OCI-LY7 (cell line): Measurements from ENCODE around the gene PIGC. TPM values are rescaled to one million over a fixed set of nuclear protein-coding genes. Genes with fewer than 3 reads are reported as not detected.

ENCODE experiments used
- BruUV-seq: library from RNA; stranded (reverse); fragments of 400-500 nt; replicated peaks from 2 replicates; lab custom pipeline; 2021; lab: Mats Ljungman, UMichigan
- CTCF ChIA-PET: fragments of 300-600 bp; sonication (Branson Sonifier 250); formaldehyde crosslinking; loops from one replicate; lab custom pipeline; 2022; ENCODE audit warnings: antibody characterized with exemption; ENCODE audit not compliant: unreplicated experiment; lab: Charles Lee
- POLR2A ChIA-PET: fragments of 300-600 bp; sonication (Branson Sonifier 250); formaldehyde crosslinking; loops from one replicate; lab custom pipeline; 2022; ENCODE audit warnings: antibody characterized with exemption; lab: Charles Lee
- DNase-seq: peaks from one replicate; pipeline ENCODE4 v3.0.0-alpha.2; 2015; ENCODE audit warnings: low spot score
- H2AFZ ChIP-seq: fragments of 200-600 bp; sonication (generic), shearing (Covaris generic); 2 replicates; pipeline ENCODE4 v1.6.1; 2014; ENCODE audit warnings: mild to moderate bottlenecking, antibody characterized with exemption, low read length, moderate library complexity
- H3K27ac ChIP-seq: fragments of 200-600 bp; sonication (generic); 2 replicates; pipeline ENCODE4 v1.5.1; 2014; ENCODE audit warnings: mixed run types, low read depth, mild to moderate bottlenecking, moderate library complexity, low read length, inconsistent platforms; ENCODE audit not compliant: poor library complexity, severe bottlenecking
- H3K36me3 ChIP-seq: fragments of 200-600 bp; sonication (generic); 2 replicates; pipeline ENCODE4 v1.6.1; 2014; ENCODE audit warnings: mild to moderate bottlenecking, antibody characterized with exemption, low read length, moderate library complexity, mixed read lengths; ENCODE audit not compliant: insufficient read depth
- H3K4me1 ChIP-seq: fragments of 200-600 bp; sonication (generic); 2 replicates; pipeline ENCODE4 v1.5.1; 2014; ENCODE audit warnings: mild to moderate bottlenecking, low read length; ENCODE audit not compliant: insufficient read depth, poor library complexity, severe bottlenecking
- H3K4me2 ChIP-seq: fragments of 200-600 bp; sonication (generic); 2 replicates; pipeline ENCODE4 v1.6.1; 2014; ENCODE audit warnings: mild to moderate bottlenecking, low read length
- H3K4me3 ChIP-seq: fragments of 200-600 bp; sonication (generic); 2 replicates; pipeline ENCODE4 v1.5.1; 2014; ENCODE audit warnings: mild to moderate bottlenecking, low read depth, low read length; ENCODE audit not compliant: poor library complexity, severe bottlenecking
- H3K79me2 ChIP-seq: fragments of 200-600 bp; sonication (generic); 2 replicates; pipeline ENCODE4 v1.6.1; 2016; ENCODE audit warnings: low read depth, mild to moderate bottlenecking, low read length, moderate library complexity, mixed read lengths; ENCODE audit not compliant: insufficient read depth
- H3K9me2 ChIP-seq: fragments of 200-600 bp; sonication (generic); 2 replicates; pipeline ENCODE4 v1.6.1; 2016; ENCODE audit warnings: mild to moderate bottlenecking, low read length, mixed read lengths; ENCODE audit not compliant: insufficient read depth
- H3K9me3 ChIP-seq: fragments of 200-600 bp; sonication (generic); 2 replicates; pipeline ENCODE4 v1.6.1; 2014; ENCODE audit warnings: mild to moderate bottlenecking, mixed run types, low read length, mixed read lengths
- H4K20me1 ChIP-seq: fragments of 200-600 bp; sonication (generic); 2 replicates; pipeline ENCODE4 v1.6.1; 2014; ENCODE audit warnings: mild to moderate bottlenecking, antibody characterized with exemption, low read length, moderate library complexity, mixed read lengths; ENCODE audit not compliant: insufficient read depth
- EZH2phosphoT487 ChIP-seq: fragments of 200-600 bp; sonication (generic); IDR thresholded peaks from 2 replicates; pipeline ENCODE4 v1.6.1; 2018; ENCODE audit warnings: low read depth, borderline replicate concordance, mild to moderate bottlenecking, mixed run types, antibody characterized with exemption, low read length, moderate library complexity, mixed read lengths
- intact Hi-C: fragments of 100-400 bp; cut with micrococcal nuclease; formaldehyde crosslinking; loops from one replicate; pipeline ENCODE4 v1.10.0; 2022; ENCODE audit not compliant: unreplicated experiment
- total RNA-seq, 2 experiments: library from RNA; depleted of rRNA in 1 of 2; stranded (reverse); fragments of >200 nt in 1 of 2; shearing (Covaris generic) in 1 of 2; gene quantifications; 2 replicates each; pipeline ENCODE4 v1.2.3, GENCODE V29; 2014 to 2022
- TF ChIP-seq, protein P1 (sequence below): fragments of 200-600 bp; sonication (generic); conservative IDR thresholded peaks from 2 replicates; pipeline ENCODE4 v1.5.1; 2014; ENCODE audit warnings: mild to moderate bottlenecking, antibody characterized with exemption, low read length, moderate library complexity, mixed read lengths

The PIGC gene
- total RNA-seq, 2 experiments from 2014 or later: 15.4 to 18.4 TPM

GRCh38 chr1:172401477-172401876 is 42.4 kb downstream of the PIGC start:
- Histone ChIP-seq H3K79me2 (no peaks in the 10 kb centered on the region), H3K9me2 (0 out of 2 replicates have a peak, but pooled peaks cover 3% of the 10 kb centered on the region), H3K4me1 (peaks cover 6% of the 10 kb centered on the region), H4K20me1 (no peaks in the 10 kb centered on the region), H3K4me2 (no peak overlapping the region), H3K9me3 (no peaks in the 10 kb centered on the region), H3K4me3 (no peak overlapping the region), H3K36me3 (no peaks in the 10 kb centered on the region), H3K27ac (no peak overlapping the region), H2AFZ (no peak overlapping the region)
- TF ChIP-seq EZH2phosphoT487: no peak
- TF ChIP-seq, protein P1, sequence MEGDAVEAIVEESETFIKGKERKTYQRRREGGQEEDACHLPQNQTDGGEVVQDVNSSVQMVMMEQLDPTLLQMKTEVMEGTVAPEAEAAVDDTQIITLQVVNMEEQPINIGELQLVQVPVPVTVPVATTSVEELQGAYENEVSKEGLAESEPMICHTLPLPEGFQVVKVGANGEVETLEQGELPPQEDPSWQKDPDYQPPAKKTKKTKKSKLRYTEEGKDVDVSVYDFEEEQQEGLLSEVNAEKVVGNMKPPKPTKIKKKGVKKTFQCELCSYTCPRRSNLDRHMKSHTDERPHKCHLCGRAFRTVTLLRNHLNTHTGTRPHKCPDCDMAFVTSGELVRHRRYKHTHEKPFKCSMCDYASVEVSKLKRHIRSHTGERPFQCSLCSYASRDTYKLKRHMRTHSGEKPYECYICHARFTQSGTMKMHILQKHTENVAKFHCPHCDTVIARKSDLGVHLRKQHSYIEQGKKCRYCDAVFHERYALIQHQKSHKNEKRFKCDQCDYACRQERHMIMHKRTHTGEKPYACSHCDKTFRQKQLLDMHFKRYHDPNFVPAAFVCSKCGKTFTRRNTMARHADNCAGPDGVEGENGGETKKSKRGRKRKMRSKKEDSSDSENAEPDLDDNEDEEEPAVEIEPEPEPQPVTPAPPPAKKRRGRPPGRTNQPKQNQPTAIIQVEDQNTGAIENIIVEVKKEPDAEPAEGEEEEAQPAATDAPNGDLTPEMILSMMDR: no peak
- intact Hi-C loops: no loop called here
- ChIA-PET CTCF (no interaction called here), POLR2A (interaction anchor here (1.5 kb wide), 1 partner anchor 42 kb away, joined by 4 read pairs; no protein-coding TSS in a partner anchor)
- DNase-seq: no peak
- no TSS peak for BruUV-seq

- Histone ChIP-seq H3K9me3 (no peaks in the 10 kb centered on the region), H2AFZ (no peak overlapping the region), H3K27ac (no peak overlapping the region), H4K20me1 (no peaks in the 10 kb centered on the region), H3K36me3 (no peaks in the 10 kb centered on the region), H3K4me2 (no peak overlapping the region), H3K79me2 (no peaks in the 10 kb centered on the region), H3K9me2 (no peaks in the 10 kb centered on the region), H3K4me3 (no peak overlapping the region), H3K4me1 (peaks cover 6% of the 10 kb centered on the region)
- no TSS peak for BruUV-seq
- ChIA-PET CTCF (no interaction called here), POLR2A (interaction anchor here (1.5 kb wide), 1 partner anchor 41 kb away, joined by 4 read pairs; no protein-coding TSS in a partner anchor)
- DNase-seq: no peak
- intact Hi-C loops: no loop called here
- TF ChIP-seq EZH2phosphoT487: no peak
- TF ChIP-seq, protein P1: no peak
Observed at GRCh38 chr1:172400722-172401105, 43.2 kb downstream of the PIGC start.
